ENCODE measurements around the gene MILR1. TPM values are rescaled to one million over a fixed set of nuclear protein-coding genes. Genes with fewer than 3 reads are reported as not detected.
"Not testable (repeated sequence)": the region's sequence is repeated elsewhere in the genome, so short reads cannot be mapped to it uniquely, and the experiment has no call there.

The MILR1 gene
- polyA plus RNA-seq, 1 experiment, result 0.75 TPM

DNA sequence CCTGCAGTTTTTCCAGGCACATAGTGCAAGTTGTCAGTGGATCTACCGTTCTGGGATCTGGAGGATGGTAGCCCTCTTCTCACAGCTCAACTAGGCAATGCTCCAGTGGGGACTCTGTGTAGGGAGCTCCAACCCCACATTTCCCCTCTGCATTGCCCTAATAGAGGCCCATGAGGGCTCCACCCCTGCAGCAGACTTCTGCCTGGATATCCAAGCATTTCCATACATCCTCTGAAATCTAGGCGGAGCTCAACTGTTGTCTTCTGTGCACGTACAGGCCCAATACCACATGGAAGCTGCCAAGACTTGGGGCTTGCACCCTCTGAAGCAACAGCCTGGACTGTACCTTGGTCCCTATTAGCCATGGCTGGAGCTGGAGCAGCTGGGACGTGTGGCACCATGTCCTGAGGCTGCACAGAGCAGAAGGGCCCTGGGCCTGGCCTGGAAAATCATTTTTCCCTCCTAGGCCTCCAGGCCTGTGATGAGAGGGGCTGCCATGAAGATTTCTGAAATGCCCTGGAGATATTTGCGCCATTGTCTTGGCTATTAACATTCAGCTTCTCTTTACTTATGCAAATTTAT, 10.9 kb upstream of the MILR1 start:
- POLR2A ChIA-PET, result no interaction called here

DNA sequence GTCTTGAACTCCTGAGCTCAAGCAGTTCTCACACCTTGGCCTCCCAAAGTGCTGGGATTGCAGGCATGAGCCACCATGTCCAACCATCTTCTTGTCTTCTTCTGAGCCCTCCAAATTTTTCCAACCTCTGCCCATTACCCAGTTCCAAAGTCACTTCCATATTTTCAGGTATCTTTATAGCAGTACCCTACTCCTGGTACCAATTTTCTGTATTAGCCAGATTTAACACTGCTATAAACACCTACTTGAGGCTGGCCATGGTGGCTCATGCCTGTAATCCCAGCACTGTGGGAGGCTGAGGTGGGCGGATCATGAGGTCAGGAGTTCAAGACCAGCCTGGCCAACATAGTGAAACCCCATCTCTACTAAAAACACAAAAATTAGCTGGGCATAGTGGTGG, 9.4 kb upstream of the MILR1 start:
- H3K4me3 ChIP-seq (ENCODE audit: low read depth, low read length); H3K27me3 ChIP-seq (ENCODE audit: control insufficient read depth, insufficient read depth, low read length); POLR2A ChIA-PET; CTCF ChIA-PET; H3K36me3 ChIP-seq (ENCODE audit: control insufficient read depth, insufficient read depth, low read length); DNase-seq (ENCODE audit: low read depth): not testable (repeated sequence)

More for the DNA sequence above, 10.9 kb upstream of the MILR1 start:
- CTCF ChIA-PET, result interaction anchor here (0.6 to 1.1 kb wide), 4 partner anchors 17 to 53 kb away, joined by 3 read pairs; no protein-coding TSS in a partner anchor
- Histone ChIP-seq H3K4me3 (ENCODE audit: low read depth, low read length) (no peak overlapping the region), H3K36me3 (ENCODE audit: control insufficient read depth, insufficient read depth, low read length) (no peaks in the 10 kb centered on the region), H3K27me3 (ENCODE audit: control insufficient read depth, insufficient read depth, low read length) (no peaks in the 10 kb centered on the region)
- TF ChIP-seq, protein P1, sequence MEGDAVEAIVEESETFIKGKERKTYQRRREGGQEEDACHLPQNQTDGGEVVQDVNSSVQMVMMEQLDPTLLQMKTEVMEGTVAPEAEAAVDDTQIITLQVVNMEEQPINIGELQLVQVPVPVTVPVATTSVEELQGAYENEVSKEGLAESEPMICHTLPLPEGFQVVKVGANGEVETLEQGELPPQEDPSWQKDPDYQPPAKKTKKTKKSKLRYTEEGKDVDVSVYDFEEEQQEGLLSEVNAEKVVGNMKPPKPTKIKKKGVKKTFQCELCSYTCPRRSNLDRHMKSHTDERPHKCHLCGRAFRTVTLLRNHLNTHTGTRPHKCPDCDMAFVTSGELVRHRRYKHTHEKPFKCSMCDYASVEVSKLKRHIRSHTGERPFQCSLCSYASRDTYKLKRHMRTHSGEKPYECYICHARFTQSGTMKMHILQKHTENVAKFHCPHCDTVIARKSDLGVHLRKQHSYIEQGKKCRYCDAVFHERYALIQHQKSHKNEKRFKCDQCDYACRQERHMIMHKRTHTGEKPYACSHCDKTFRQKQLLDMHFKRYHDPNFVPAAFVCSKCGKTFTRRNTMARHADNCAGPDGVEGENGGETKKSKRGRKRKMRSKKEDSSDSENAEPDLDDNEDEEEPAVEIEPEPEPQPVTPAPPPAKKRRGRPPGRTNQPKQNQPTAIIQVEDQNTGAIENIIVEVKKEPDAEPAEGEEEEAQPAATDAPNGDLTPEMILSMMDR (IDR thresholded peaks at IDR 0.05; ENCODE audit: insufficient read depth, low read depth, low read length), result no peak
- no peak for DNase-seq (ENCODE audit: low read depth)

DNA sequence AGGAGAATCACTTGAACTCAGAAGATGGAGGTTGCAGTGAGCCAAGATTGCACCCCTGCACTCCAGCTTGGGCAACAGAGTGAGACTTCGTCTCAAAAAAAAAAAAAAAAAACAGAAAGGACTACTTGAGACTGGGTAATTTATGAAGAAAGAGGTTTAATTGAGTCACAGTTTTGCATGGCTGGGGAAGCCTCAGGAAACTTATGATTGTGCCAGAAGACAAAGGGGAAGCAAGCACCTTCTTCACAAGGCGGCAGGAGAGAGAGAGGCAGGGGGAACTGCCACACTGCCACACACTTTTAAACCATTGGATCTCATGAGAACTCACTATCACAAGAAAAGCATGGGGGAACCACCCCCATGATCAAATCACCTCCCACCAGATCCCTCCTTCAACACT, 9.0 kb upstream of the MILR1 start:
- Histone ChIP-seq H3K27me3 (ENCODE audit: control insufficient read depth, insufficient read depth, low read length) (no peaks in the 10 kb centered on the region), H3K4me3 (ENCODE audit: low read depth, low read length) (no peak overlapping the region), H3K36me3 (ENCODE audit: control insufficient read depth, insufficient read depth, low read length) (no peaks in the 10 kb centered on the region)
- DNase-seq (ENCODE audit: low read depth), result no peak
- ChIA-PET CTCF (no interaction called here), POLR2A (no interaction called here)
- TF ChIP-seq, protein P1 (IDR thresholded peaks at IDR 0.05; ENCODE audit: insufficient read depth, low read depth, low read length), result no peak

DNA sequence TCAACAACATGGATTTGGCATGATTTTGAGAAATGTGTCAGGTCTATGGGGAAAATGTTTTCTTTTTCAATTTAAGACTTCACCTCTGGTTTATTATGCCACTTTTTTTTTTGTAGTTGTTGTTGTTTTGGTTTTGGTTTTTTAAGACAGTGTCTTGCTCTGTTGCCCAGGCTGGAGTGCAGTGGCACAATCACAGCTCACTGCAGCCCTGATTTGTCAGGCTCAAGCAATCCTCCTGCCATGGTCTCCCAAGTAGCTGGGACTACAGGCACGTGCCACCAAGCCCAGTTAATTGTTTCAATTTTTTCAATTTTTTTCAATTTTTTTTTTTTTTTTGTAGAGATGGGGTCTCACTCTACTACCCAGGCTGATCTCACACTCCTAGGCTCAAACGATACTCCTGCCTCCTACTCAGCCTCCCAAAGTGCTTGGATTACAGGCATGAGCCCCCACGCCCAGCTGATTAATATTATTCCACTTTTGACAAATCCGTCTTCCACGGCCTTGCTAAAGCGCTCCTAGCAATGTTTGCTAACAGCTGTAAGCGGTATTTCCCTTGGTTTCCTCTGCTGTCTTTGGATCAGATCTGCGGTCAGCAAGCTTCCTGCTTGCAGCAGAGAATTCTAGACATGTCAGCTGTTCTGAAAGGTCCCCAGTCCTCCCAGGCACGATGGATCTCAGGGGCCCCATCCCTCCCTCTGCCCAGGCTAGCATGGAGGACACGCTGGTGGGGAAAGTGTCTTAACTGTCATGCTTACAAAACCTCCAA, 7.0 kb upstream of the MILR1 start:
- ChIA-PET CTCF (interaction anchor here (1.8 kb wide), 1 partner anchor 22 kb away, joined by 5 read pairs; no protein-coding TSS in a partner anchor), POLR2A (no interaction called here)
- DNase-seq (ENCODE audit: low read depth), result no peak
- Histone ChIP-seq H3K36me3 (ENCODE audit: control insufficient read depth, insufficient read depth, low read length) (no peaks in the 10 kb centered on the region), H3K27me3 (ENCODE audit: control insufficient read depth, insufficient read depth, low read length) (no peaks in the 10 kb centered on the region), H3K4me3 (ENCODE audit: low read depth, low read length) (no peak overlapping the region)
- TF ChIP-seq, protein P1 (IDR thresholded peaks at IDR 0.05; ENCODE audit: insufficient read depth, low read depth, low read length), result no peak

DNA sequence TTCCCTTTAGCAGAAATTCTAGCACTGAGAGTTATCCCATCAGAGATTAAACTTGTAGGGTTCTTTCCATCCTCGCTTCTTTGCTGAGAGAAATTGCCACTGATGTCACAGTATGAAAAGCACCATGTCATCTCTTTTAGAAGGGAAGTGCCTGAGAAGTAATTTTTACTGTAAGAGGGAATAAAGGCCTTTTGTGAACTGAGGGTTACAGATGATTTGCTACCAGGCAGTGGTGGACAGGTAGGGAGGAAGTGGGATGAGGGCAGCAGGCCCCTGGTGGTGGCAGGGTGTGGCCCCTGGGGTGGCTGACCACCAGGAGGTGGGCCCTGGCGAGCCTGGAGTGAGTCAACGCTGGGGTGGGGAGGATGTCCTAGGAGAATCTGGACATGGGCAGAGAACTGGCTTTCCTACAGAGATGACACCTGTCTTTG, 6.4 kb upstream of the MILR1 start:
- no peaks in the 10 kb centered on the region for H3K27me3 ChIP-seq (ENCODE audit: control insufficient read depth, insufficient read depth, low read length)
- H3K36me3 ChIP-seq (ENCODE audit: control insufficient read depth, insufficient read depth, low read length), result no peaks in the 10 kb centered on the region
- TF ChIP-seq, protein P1 (IDR thresholded peaks at IDR 0.05; ENCODE audit: insufficient read depth, low read depth, low read length), result no peak
- H3K4me3 ChIP-seq (ENCODE audit: low read depth, low read length), result no peak overlapping the region
- no peak for DNase-seq (ENCODE audit: low read depth)
- ChIA-PET CTCF (interaction anchor here (1.8 kb wide), 1 partner anchor 22 kb away, joined by 5 read pairs; no protein-coding TSS in a partner anchor), POLR2A (no interaction called here)
